HG03280 (cell line): ENCODE measurements around the gene ZNF593.
A peak's percentile ranks its signal among the peaks of the same experiment; 100 is the strongest.

Experiments used
- ATAC-seq: cut with Tn5 transposase; IDR thresholded peaks from one replicate; pipeline ENCODE4 v1.9.1; 2021; ENCODE audit warnings: mild to moderate bottlenecking, moderate library complexity; ENCODE audit not compliant: unreplicated experiment

ZNF593 gene

DNA sequence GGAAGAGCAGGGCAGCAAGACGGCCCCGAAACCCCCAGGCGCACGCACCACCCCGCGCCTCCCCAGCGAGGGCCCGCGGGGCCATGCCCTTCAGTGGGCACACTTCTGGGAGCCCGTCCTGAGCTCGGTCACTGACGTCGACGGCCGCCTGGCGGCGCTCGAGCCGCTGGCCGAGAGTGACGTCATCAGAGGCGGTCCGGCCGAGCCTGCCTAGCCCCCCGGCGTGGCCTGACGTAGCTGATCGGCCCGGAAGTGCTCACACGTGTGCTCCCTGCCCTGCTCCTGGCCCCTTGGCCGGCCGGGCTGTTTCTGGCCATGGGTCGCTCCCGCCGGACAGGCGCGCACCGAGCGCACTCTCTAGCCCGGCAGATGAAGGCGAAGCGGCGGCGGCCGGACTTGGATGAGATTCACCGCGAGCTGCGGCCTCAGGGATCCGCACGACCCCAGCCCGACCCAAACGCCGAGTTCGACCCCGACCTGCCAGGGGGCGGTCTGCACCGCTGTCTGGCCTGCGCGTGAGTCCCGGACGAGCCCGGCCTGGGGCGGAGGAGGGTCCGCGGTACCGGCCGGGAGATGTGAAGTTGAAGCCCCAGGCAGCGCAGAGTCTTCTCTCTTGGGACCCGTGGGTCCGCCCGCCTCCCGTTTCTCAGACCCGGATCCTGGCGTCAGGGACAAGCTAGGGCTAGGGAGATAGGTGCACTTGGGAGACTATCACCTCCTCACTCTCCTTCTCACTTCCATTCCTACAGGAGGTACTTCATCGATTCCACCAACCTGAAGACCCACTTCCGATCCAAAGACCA, at the start of gene ZNF593:
ZNF593 (plus strand) TSS at position 240 of the 803 bp plus-strand sequence; CDS start at position 316, 76 bp downstream.
- ATAC-seq = peak; percentile 97

DNA sequence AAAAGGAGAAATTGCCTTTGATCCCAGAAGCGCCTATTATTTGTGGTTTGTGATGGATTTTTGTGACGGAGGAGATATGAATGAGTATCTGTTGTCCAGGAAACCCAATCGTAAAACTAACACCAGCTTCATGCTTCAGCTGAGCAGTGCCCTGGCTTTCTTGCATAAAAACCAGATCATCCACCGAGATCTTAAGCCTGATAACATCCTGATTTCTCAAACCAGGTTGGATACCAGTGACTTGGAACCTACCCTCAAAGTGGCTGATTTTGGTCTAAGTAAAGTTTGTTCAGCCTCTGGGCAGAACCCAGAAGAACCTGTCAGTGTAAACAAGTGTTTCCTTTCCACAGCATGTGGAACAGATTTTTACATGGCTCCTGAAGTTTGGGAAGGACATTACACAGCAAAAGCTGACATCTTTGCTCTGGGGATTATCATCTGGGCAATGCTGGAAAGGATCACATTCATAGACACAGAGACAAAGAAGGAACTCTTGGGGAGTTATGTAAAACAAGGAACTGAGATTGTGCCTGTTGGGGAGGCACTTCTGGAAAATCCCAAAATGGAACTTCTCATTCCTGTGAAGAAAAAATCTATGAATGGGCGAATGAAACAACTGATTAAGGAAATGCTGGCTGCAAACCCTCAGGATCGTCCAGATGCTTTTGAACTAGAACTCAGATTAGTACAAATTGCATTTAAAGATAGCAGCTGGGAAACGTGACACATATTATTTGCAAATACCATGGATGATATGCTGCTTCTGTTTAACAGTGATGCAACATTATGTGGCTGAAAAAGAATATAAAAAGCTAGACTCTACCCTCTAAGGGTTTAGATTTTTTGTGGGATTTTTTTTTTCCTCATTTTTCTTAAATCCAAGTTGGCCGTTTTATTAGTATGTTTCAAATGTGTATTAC, 47.6 kb upstream of the ZNF593 start:
- no peak for ATAC-seq

DNA sequence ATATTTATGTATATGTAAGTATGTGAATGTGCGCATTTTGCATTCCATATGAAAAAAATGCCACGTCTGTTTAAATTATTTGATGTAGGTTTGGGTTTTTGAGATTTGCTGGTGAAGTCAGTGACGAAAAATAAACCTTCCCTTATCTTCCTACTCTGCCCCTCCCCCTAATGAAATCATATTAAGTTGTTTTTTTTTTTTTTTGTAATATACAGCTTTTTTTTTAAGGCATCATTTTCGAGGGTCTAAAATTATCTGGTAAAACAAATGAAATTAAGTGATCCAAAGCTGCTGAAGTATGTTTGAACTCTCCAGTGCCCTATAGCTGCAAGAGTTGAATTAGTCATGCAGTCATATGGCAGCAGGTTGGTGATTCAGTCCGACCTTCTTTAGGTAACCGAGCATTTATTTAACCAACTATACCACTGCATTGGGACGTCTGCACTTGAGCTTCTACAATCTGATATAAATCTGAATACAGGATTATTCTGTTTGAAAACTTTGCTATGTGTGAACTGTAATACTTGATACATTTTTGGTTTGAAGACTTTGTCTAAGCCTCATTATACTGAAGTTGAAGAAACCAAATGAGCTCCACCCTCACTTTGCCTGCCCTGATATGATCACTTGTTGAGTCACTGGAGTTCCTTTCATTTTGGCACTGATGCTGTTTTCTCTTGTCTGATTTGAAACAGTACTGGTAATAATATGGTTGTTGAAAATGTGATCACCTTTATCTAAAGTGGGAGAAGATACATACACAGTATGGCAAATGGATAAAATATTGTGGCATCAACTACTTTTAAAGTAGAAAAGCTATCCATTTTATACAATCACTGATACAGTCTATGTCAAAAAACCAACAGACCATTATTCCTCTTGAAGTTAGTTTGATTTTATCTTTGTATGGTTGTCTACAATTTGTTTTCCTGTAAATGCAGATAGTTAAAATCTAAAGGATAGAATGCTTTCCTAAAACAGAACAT, 46.4 kb upstream of the ZNF593 start:
- no peak for ATAC-seq

- no peak for ATAC-seq
Observed at GRCh38 chr1:26124418-26125331, 45.0 kb upstream of the ZNF593 start.

DNA sequence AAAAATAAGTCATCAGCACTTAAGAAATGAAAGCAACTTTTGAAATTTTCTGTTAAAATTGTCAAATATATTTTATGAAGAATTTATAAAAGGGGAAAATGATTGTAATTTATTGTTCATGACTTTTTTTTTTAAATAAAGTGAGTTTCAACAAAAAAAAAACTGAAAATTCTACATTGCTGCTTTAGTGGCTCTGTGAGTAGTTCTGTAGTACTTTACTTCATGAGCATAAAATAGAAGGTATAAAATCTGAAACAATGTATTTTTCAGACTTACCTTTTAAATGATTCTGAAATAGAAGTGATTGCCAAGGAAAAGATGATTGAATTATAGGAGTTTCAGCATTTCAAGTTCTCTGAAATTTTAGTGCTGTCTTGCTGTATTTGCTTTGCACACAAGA, 44.3 kb upstream of the ZNF593 start:
- ATAC-seq = no peak

DNA sequence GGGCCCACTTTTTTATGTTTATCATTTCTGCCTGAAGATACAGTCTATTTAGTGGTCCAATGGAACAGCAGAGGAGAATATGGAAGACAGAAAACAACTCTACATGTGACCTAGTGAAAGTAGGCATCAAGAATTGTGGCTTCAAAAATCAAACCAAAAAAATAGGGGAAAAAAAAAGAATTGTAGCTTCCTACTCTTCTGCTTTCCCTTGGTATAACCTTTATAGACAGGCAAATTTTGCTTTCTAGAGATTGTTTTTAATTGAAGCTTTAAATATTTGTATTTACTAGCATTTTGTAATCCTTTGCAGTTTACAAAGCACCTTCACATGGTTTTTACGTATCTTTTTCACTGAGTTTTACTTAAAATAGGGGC, 43.8 kb upstream of the ZNF593 start:
- ATAC-seq = no peak

- peak; percentile 66 for ATAC-seq
Observed at GRCh38 chr1:26126321-26127084, 43.2 kb upstream of the ZNF593 start.

DNA sequence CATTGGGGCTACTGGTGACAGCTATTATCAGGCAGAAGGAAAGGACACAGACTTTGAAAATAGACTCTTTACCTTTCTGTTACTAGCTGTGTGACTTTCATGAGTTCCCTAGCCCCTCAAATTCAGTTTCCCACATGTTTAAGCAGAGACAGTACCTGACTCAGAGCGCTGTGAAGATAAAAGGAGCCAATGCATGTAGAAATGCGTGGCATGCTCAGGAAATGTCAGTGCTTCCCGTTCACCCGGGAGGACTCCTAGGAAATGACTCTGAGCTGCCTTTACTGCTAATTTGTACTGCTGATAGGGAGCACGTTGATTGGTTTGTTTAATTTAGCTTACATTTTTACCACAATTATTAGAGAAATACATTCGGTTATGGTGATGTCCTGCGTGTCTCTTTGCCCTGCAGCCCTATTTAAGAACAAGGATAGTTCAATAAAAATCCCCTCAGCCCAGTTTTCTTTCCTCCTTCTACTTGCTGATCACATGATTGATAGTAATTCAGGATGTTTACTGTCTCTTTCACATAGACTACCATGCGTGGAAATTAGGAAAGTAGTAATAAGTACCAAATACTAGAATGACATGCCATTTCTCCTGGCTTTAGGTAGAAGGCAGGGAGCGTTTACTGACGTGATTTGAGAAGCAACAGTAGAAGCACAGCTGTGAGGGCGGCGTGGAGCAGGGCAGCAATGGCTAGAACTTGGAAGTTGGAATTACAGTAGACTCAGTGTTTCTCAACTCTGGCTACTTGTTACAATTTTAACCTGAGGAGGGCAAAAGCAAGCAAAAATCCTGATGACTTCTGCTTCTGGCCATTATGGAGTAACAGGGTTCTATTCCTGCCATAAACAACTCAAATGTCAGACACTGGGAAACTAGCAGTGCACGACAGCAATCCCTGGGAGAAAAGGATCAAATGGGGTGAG, 42.2 kb upstream of the ZNF593 start:
- no peak for ATAC-seq

DNA sequence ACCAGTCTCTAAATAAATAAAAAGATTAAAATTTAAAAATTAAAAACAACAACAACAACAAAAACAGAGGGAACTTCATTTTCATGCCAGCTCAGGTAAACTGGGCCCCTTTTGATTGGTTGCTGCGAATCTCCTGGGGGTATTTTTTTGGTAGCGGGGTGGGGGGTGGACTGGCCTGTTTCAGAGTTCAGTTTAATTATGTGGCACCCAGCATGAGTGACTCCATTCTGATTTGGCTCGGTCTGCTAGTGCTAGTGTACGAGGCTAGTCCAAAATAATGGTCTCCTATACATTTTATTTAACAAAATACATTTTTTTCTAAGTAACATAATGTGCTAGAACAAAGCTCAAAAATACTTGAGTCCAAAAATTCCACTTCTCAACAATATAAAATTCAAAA, 39.9 kb upstream of the ZNF593 start:
- no peak for ATAC-seq

- no peak for ATAC-seq
Observed at GRCh38 chr1:26130695-26131094, 39.0 kb upstream of the ZNF593 start.

DNA sequence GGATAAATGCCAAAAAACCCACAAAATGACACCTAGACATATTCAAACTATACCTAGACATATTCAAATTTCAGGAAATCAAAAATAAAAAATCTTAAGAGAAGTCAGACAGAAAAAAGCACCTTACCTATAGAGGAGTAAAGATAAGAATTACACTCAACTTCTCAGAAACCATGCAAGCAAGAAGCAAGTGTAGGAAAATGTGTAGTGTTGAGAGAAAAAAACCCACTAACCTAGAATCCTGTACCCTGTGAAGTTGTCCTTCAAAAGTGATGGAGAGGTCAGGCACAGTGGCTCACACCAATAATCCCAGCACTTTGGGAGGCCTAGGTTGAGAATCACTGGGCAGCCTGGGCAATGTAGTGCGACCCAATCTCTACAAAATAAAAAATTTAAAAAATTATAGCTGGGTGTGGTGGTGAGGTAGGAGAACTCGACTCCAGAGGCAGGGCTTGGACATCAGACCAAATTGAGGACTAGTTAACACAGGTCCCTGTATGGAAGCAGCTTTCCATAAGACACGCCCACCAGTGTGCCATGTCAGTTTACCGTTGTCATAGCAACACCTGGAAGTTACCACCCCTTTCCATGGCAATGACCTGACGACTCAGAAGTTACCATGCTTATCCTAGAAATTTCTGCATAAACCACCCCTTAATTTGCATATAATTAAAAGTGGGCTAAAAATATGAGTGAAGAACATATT, 37.4 kb upstream of the ZNF593 start:
- no peak for ATAC-seq

DNA sequence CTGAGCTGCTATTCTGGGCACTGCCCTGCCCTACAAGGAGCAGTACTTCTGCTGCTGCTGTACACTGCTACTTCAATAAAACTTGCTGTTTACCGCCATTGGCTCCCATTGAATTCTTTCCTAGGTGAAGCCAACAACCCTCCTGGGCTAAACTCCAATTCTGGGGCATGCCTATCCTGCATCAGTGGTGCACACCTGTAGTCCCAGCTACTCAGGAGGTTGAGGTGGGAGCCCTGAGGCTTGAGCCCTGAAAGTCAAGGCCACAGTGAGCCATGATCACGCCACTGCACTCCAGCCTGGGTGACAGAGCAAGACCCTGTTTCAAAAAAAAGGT, 36.9 kb upstream of the ZNF593 start:
- ATAC-seq = no peak

- no peak for ATAC-seq
Observed at GRCh38 chr1:26134466-26134865, 35.2 kb upstream of the ZNF593 start.

GRCh38 chr1:26138974-26139558, 30.6 kb upstream of the ZNF593 start:
- no peak for ATAC-seq

GRCh38 chr1:26142159-26142558, 27.5 kb upstream of the ZNF593 start:
- no peak for ATAC-seq

- no peak for ATAC-seq
Observed at GRCh38 chr1:26145041-26145959, 24.4 kb upstream of the ZNF593 start.
